PC-9 (cell line): ENCODE measurements around the gene CDK2AP2. TPM values are rescaled to one million over a fixed set of nuclear protein-coding genes. Genes with fewer than 3 reads are reported as not detected.

Source experiments
- BruUV-seq: library from RNA; stranded (reverse); fragments of 400-500 nt; replicated peaks from 2 replicates; lab custom pipeline; 2021; lab: Mats Ljungman, UMichigan
- CTCF ChIA-PET: fragments of 300-600 bp; sonication (Branson Sonifier 250); formaldehyde crosslinking; loops from one replicate; lab custom pipeline; 2022; ENCODE audit warnings: antibody characterized with exemption; lab: Charles Lee
- POLR2A ChIA-PET: fragments of 300-600 bp; sonication (Branson Sonifier 250); formaldehyde crosslinking; loops from one replicate; lab custom pipeline; 2022; ENCODE audit warnings: antibody characterized with exemption; ENCODE audit not compliant: unreplicated experiment; lab: Charles Lee
- DNase-seq, 2 experiments: peaks; one replicate each; pipeline versions ENCODE4 v3.0.0 to v3.0.0-alpha.2; 2015 to 2022; ENCODE audit warnings: mixed read lengths in 1 of 2
- H2AFZ ChIP-seq: fragments of 200-600 bp; sonication (generic); 2 replicates; pipeline ENCODE4 v1.8.1; 2017; ENCODE audit warnings: antibody characterized with exemption
- H3F3A ChIP-seq: fragments of 200-600 bp; sonication (generic); 2 replicates; pipeline ENCODE4 v1.8.1; 2017; ENCODE audit warnings: antibody characterized with exemption, mild to moderate bottlenecking, low read depth; ENCODE audit not compliant: insufficient read depth
- H3K27ac ChIP-seq: fragments of 200-600 bp; sonication (generic); 2 replicates; pipeline ENCODE4 v1.6.1; 2016; ENCODE audit warnings: mixed run types
- H3K27me3 ChIP-seq: fragments of 200-600 bp; sonication (generic); 2 replicates; pipeline ENCODE4 v1.6.1; 2016; ENCODE audit warnings: low read depth, mixed run types; ENCODE audit not compliant: insufficient read depth
- H3K36me3 ChIP-seq: fragments of 200-600 bp; sonication (generic); 2 replicates; pipeline ENCODE4 v1.6.1; 2016; ENCODE audit warnings: low read depth, mixed run types
- H3K4me1 ChIP-seq: fragments of 200-600 bp; sonication (generic); replicated peaks from 2 replicates; pipeline ENCODE4 v1.6.1; 2016; ENCODE audit warnings: mixed run types; ENCODE audit not compliant: insufficient read depth
- H3K4me2 ChIP-seq: fragments of 200-600 bp; sonication (generic); 2 replicates; pipeline ENCODE4 v1.6.1; 2017; ENCODE audit warnings: mixed run types
- H3K4me3 ChIP-seq: fragments of 200-600 bp; sonication (generic); 2 replicates; pipeline ENCODE4 v1.6.1; 2016; ENCODE audit warnings: mixed run types
- H3K79me2 ChIP-seq: fragments of 200-600 bp; sonication (generic); 2 replicates; pipeline ENCODE4 v1.6.1; 2017; ENCODE audit warnings: low read depth, mixed run types
- H3K9me2 ChIP-seq: fragments of 200-600 bp; sonication (generic); 2 replicates; pipeline ENCODE4 v1.8.1; 2017; ENCODE audit warnings: mild to moderate bottlenecking; ENCODE audit not compliant: insufficient read depth
- H3K9me3 ChIP-seq: fragments of 200-600 bp; sonication (generic); 2 replicates; pipeline ENCODE4 v1.8.1; 2016; ENCODE audit warnings: low read depth; ENCODE audit not compliant: insufficient read depth
- H4K20me1 ChIP-seq: fragments of 200-600 bp; sonication (generic); 2 replicates; pipeline ENCODE4 v1.8.1; 2017; ENCODE audit not compliant: insufficient read depth
- EZH2 ChIP-seq: fragments of 200-600 bp; sonication (generic); IDR thresholded peaks from 2 replicates; pipeline ENCODE4 v1.8.0; 2017; ENCODE audit warnings: antibody characterized with exemption, low read depth
- intact Hi-C: fragments of 100-400 bp; cut with micrococcal nuclease; formaldehyde crosslinking; loops from one replicate; pipeline ENCODE4 v1.10.0; 2022; ENCODE audit not compliant: unreplicated experiment
- microRNA-seq: library from miRNA; unstranded; fragments of <30 nt; microRNA quantifications from one replicate; pipeline ENCODE4 v1.2.0, GENCODE V29; 2021; ENCODE audit warnings: borderline number of aligned reads, borderline replicate concordance
- total RNA-seq: library from RNA; stranded (reverse); gene quantifications from 2 replicates; pipeline ENCODE4 v1.2.3, GENCODE V29; 2021
- TF ChIP-seq, protein P1 (sequence below): fragments of 200-600 bp; sonication (generic); conservative IDR thresholded peaks from 2 replicates; pipeline ENCODE4 v1.6.1; 2017; ENCODE audit warnings: mixed run types, antibody characterized with exemption, mild to moderate bottlenecking, moderate library complexity

CDK2AP2 gene
- total RNA-seq, 1 experiment from 2014 or later, result 80.0 TPM

DNA sequence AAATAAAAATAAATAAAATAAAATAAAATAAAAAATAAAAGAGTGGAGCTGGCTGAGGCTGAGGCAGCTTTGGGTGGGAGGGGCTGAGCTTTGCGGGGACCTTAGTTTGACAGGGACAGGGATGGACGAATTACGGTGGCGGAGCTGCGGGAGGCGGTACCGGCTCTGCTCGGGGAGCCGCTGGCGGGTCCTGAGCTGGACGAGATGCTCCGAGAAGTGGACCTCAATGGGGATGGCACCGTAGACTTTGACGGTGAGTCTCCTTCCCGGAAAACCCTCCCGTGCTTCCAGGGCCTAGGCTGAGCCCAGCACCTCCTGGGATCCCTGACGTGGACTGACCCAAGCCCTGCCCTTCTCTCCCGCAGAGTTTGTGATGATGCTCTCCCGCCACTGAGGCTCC, 49.7 kb downstream of the CDK2AP2 start:
- H3K27me3 ChIP-seq, result no peaks in the 10 kb centered on the region
- POLR2A ChIA-PET, result no interaction called here
- H3K9me2 ChIP-seq, result no peaks in the 10 kb centered on the region
- peaks cover 16% of the 10 kb centered on the region for H3F3A ChIP-seq
- BruUV-seq, result no TSS peak
- no peaks in the 10 kb centered on the region for H4K20me1 ChIP-seq
- no peak for DNase-seq
- TF ChIP-seq EZH2, result no peak
- TF ChIP-seq, protein P1, sequence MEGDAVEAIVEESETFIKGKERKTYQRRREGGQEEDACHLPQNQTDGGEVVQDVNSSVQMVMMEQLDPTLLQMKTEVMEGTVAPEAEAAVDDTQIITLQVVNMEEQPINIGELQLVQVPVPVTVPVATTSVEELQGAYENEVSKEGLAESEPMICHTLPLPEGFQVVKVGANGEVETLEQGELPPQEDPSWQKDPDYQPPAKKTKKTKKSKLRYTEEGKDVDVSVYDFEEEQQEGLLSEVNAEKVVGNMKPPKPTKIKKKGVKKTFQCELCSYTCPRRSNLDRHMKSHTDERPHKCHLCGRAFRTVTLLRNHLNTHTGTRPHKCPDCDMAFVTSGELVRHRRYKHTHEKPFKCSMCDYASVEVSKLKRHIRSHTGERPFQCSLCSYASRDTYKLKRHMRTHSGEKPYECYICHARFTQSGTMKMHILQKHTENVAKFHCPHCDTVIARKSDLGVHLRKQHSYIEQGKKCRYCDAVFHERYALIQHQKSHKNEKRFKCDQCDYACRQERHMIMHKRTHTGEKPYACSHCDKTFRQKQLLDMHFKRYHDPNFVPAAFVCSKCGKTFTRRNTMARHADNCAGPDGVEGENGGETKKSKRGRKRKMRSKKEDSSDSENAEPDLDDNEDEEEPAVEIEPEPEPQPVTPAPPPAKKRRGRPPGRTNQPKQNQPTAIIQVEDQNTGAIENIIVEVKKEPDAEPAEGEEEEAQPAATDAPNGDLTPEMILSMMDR, result no peak
- no peak overlapping the region for H2AFZ ChIP-seq
- no peak overlapping the region for H3K4me2 ChIP-seq
- no peak overlapping the region for H3K27ac ChIP-seq
- intact Hi-C loops, result no loop called here
- peaks cover 5% of the 10 kb centered on the region for H3K4me1 ChIP-seq
- no peaks in the 10 kb centered on the region for H3K36me3 ChIP-seq
- no peaks in the 10 kb centered on the region for H3K79me2 ChIP-seq
- H3K4me3 ChIP-seq, result no peak overlapping the region
- H3K9me3 ChIP-seq, result no peaks in the 10 kb centered on the region
- CTCF ChIA-PET, result no interaction called here

DNA sequence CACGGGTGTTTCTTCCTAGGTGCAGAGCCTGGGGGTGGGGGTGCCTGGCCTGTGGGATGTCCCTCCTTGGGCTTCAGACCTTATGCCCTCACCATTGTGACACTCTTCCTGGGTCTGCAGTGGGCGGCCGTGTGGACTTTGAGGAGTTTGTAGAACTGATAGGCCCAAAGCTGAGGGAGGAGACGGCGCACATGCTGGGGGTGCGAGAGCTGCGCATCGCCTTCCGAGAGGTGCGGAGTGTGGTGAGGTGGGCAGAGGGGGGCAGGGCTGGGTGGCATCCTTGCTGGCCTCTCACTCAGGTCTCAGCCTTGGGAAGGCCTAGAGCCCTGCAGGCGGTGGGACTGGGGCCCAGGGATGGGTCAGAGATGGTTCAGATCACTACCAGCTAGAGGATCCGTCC, 50.5 kb downstream of the CDK2AP2 start:
- Histone ChIP-seq H4K20me1 (no peaks in the 10 kb centered on the region), H3K4me3 (no peak overlapping the region), H3K79me2 (no peaks in the 10 kb centered on the region), H3K9me3 (no peaks in the 10 kb centered on the region), H3F3A (peaks cover 17% of the 10 kb centered on the region), H3K36me3 (no peaks in the 10 kb centered on the region), H3K27me3 (no peaks in the 10 kb centered on the region), H3K9me2 (no peaks in the 10 kb centered on the region), H3K4me2 (no peak overlapping the region), H3K27ac (no peak overlapping the region), H3K4me1 (no peaks in the 10 kb centered on the region), H2AFZ (no peak overlapping the region)
- ChIA-PET CTCF (no interaction called here), POLR2A (no interaction called here)
- no TSS peak for BruUV-seq
- DNase-seq, result no peak
- intact Hi-C loops, result no loop called here
- TF ChIP-seq, protein P1, result no peak
- TF ChIP-seq EZH2, result no peak

Small RNA genes within 50 kb of the gene (microRNA-seq; reads per million reads assigned to microRNA genes)
- gene MIR6752, result not detected

Other genes with a start within 250 kb of the CDK2AP2 start
- 76.7 and 102 TPM in 2 replicates for gene GRK2, start 241.7 kb downstream of the CDK2AP2 start, total RNA-seq
- gene ANKRD13D, start 218.9 kb downstream of the CDK2AP2 start, total RNA-seq, result 79.6 and 93.2 TPM in 2 replicates
- 97.8 and 124 TPM in 2 replicates for gene SSH3, start 204.6 kb downstream of the CDK2AP2 start, total RNA-seq
- 67.1 and 83.7 TPM in 2 replicates for gene POLD4, start 154.6 kb downstream of the CDK2AP2 start, total RNA-seq
- 15.9 and 17.0 TPM in 2 replicates for gene CLCF1, start 134.6 kb downstream of the CDK2AP2 start, total RNA-seq
- gene RAD9A, start 116.2 kb downstream of the CDK2AP2 start, total RNA-seq, result 62.8 and 79.8 TPM in 2 replicates
- 306 and 351 TPM in 2 replicates for gene PPP1CA, start 106.3 kb downstream of the CDK2AP2 start, total RNA-seq
- gene TBC1D10C, start 104.1 kb downstream of the CDK2AP2 start, total RNA-seq, result 0.58 TPM in 1 of 2 replicates, not detected in the other
- 0.15 and 0.35 TPM in 2 replicates for gene CARNS1, start 92.5 kb downstream of the CDK2AP2 start, total RNA-seq
- gene RPS6KB2, start 79.7 kb downstream of the CDK2AP2 start, total RNA-seq, result 52.0 and 54.0 TPM in 2 replicates
- gene PTPRCAP, start 70.5 kb downstream of the CDK2AP2 start, total RNA-seq, result 1.2 and 1.3 TPM in 2 replicates
- 129 and 161 TPM in 2 replicates for gene CORO1B, start 64.7 kb downstream of the CDK2AP2 start, total RNA-seq
- not detected in 2 replicates for gene GPR152, start 55.4 kb downstream of the CDK2AP2 start, total RNA-seq
- 2.0 and 2.5 TPM in 2 replicates for gene CABP4, start 52.8 kb downstream of the CDK2AP2 start, total RNA-seq
- gene TMEM134, start 38.9 kb downstream of the CDK2AP2 start, total RNA-seq, result 85.7 and 125 TPM in 2 replicates
- 95.3 and 125 TPM in 2 replicates for gene AIP, start 25.1 kb downstream of the CDK2AP2 start, total RNA-seq
- 84.0 and 116 TPM in 2 replicates for gene PITPNM1, start 2.8 kb downstream of the CDK2AP2 start, total RNA-seq
- not detected in 2 replicates for gene CABP2, start 15.3 kb upstream of the CDK2AP2 start, total RNA-seq
- 2,063 and 2,645 TPM in 2 replicates for gene GSTP1, start 75.7 kb upstream of the CDK2AP2 start, total RNA-seq
- 321 and 463 TPM in 2 replicates for gene NDUFV1, start 98.8 kb upstream of the CDK2AP2 start, total RNA-seq
- 25.5 and 33.3 TPM in 2 replicates for gene NUDT8, start 121.8 kb upstream of the CDK2AP2 start, total RNA-seq
- gene TBX10, start 131.6 kb upstream of the CDK2AP2 start, total RNA-seq, result not detected in 2 replicates
- gene ACY3, start 142.6 kb upstream of the CDK2AP2 start, total RNA-seq, result 0.81 TPM in 1 of 2 replicates, not detected in the other
- 4.8 and 9.8 TPM in 2 replicates for gene ALDH3B2, start 166.5 kb upstream of the CDK2AP2 start, total RNA-seq